Measurements from ENCODE around the gene MYO3A.
A peak's percentile ranks its signal among the peaks of the same experiment; 100 is the strongest.
"Not testable (repeated sequence)": the region's sequence is repeated elsewhere in the genome, so short reads cannot be mapped to it uniquely, and the experiment has no call there.

Gene MYO3A

GRCh38 chr10:26090762-26091161 is 156.7 kb downstream of the MYO3A start:
- no peak for DNase-seq

DNA sequence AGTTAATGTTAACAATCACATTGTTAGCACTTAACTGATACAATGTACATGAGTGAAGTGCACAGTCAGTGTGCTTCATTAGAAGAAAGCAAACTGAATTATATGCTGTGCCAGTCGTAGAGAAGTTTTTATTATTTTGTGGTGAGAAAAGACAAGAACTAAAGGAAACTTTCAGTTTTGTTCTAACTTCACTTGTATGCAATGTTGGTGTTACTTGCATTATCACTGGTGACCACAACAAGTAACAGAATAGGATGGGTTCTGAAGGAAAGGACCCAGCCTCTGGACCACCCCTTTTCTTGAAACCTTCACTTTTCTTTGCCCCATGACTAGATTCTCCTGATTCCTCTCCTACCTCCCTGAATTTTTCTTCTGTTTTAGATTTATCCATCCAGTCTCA is 159.2 kb downstream of the MYO3A start:
- no peak for DNase-seq

GRCh38 chr10:26095781-26096180 is 161.8 kb downstream of the MYO3A start:
- DNase-seq, result no peak

DNA sequence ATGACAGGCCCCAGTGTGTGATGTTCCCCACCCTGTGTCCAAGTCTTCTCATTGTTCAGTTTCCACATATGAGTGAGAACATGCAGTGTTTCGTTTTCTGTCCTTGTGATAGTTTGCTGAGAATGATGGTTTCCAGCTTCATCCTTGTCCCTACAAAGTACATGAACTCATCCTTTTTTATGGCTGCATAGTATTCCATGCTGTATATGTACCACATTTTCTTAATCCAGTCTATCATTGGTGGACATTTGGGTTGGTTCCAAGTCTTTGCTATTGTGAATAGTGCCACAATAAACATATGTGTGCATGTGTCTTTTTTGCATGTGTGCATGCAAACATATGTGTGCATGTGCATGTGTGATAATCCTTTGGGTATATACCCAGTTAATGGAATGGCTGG is 163.5 kb downstream of the MYO3A start:
- not testable (repeated sequence) for DNase-seq

- DNase-seq, result peak; percentile 1
Observed at GRCh38 chr10:26112532-26112931, 178.5 kb downstream of the MYO3A start.

- DNase-seq, result no peak
Observed at GRCh38 chr10:26138613-26139012, 204.6 kb downstream of the MYO3A start.

GRCh38 chr10:26156019-26156418 is 222.0 kb downstream of the MYO3A start:
- no peak for DNase-seq

DNA sequence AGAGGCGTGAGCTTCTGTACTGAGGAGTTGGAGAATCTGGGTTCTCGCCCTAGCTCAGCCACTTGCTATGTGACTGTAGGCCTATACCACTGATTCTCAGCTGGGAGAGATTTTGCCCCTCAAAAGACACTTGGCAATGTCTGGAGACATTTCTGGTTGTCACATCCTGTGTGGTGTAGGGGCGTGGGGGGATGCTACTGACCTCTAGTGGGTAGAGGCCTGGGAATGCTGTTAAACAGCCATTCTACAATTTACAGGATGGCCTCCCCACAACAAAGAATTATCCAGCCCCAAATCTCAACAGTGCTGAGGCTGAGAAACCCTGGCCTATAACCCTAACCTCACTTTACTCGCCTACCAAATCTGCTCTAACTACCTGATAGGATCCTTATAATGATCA is 223.7 kb downstream of the MYO3A start:
- no peak for DNase-seq

GRCh38 chr10:26169466-26169865 is 235.4 kb downstream of the MYO3A start:
- DNase-seq, result no peak

- DNase-seq, result no peak
Observed at GRCh38 chr10:26172131-26172530, 238.1 kb downstream of the MYO3A start.

GRCh38 chr10:26173837-26174236 is 239.8 kb downstream of the MYO3A start:
- DNase-seq, result no peak

DNA sequence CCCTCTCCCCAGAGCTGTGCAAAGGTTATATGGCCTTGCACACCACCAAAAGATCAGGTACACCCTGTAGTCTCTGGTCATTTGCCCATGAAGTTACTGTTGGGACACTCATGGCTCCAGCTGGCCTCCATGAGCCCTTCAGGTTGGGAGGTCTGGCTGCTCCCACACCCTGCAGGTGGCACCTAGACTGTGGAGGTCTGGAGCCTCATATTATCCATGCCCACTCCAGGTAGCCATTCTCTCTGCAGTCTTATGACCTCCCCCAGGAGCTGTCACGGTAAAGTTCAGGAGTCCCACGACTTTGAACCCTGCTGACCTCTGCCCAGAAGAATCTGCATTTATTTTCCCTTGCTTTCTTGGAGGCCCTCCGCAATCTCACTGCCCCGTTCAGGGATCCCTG is 243.3 kb downstream of the MYO3A start:
- DNase-seq, result no peak

DNA sequence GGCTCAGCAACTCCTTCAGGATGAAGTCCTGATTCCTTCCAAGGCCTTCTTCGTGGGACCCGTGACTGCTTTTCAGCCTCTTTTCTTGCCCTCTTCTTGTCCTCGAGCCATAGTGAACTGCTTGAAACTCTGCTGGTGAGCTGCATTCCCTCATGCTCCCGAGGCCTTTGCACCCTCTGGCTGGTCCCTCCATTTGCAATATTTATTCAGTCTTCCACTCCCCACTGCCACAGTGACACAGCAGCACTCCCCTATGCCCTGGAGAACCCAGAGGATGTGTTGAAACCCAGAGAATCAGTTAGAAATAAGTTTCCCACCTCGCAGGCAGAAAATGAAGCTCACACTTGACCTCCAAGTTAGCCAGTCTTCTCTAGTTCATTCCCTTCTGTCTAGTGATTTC is 260.2 kb downstream of the MYO3A start:
- DNase-seq, result no peak

- no peak for DNase-seq
Observed at GRCh38 chr10:26197248-26197647, 263.2 kb downstream of the MYO3A start.

DNA sequence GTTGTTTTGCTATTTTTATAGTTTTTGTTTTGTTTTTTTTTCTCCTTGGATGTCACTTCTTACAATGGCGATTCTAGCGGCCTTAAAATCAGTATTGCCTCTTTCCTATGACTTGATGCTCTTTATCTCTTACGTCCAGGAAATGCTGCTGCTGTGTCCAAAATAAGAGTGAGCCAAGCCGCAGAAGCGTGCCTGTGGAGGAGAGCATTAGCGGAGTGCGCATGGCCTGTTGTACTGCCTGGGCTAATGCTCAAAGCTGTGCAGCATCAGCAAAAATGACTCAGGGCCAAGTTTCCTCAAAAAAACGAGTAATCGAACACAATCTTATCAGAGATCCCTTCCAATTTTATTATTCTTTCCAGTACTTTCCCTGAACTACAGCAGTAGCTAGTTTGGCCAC is 264.1 kb downstream of the MYO3A start:
- DNase-seq, result no peak

DNA sequence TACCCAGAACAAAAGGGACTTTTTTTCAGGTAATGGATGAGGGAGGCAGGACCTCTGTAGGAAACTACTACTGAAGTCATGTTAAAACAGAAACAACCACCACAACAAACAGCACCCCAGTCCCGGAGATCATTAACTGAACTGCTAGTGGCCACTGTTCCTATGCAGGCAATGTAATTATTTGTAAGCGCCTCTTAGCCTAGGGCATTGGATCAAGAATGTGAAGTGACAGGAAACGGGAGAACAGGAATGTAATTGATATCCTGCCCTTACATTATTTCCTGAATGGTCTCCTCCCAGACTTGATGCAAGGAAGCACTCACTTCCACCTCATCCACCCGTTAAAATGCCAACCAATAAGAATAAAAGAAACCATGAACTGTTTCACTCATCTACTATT is 265.8 kb downstream of the MYO3A start:
- no peak for DNase-seq

DNA sequence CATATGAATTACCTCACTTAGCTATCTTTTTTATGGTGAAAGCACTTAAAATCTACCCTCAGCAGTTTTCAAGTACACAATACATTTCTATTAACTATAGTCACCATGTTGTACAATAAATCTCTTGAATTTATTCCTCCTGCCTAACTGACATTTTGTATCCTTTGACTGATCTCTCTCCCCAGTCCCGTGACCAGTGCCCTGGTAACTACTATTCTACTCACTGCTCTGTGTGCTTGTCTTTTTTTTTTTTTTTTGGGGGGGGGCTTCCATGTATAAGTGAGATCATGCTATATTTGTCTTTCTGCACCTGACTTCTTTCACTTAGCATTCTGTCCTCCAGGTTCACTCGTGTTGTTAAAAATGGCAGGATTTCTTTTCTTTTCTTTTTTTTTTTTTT is 271.2 kb downstream of the MYO3A start:
- DNase-seq, result no peak

DNA sequence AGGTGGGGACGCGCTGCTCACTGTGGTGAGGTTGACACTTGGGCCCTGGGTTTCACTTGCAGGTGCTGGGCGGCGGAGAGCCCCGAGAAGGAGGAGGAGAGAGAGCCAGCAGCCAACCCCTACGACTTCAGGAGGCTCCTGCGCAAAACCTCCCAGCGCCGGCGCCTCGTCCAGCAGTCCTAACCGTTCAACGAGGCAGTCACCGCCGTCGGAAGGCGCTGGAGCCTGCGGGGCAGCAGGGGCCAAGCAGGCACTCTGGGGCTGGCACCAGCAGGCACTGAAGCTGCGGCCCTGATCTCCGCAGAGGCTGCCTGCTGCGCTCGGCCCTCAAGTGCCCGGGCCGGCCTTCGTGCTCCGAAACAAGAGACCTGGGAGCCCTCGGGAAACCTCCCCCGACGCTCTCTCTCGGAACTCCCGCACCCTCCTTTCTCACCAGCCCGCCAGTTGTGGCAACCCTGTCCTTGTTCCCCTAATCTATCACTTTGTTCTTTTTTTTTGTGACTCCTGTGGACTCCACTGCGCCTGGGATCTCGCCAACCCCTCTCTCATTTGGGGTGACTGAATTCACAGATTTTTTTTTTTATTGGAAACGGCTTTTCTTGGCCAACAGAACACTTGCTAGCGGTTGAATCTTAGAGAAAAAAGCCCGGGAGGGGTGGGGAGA is 277.9 kb downstream of the MYO3A start:
- DNase-seq, result no peak

- no peak for DNase-seq
Observed at GRCh38 chr10:26212511-26212910, 278.5 kb downstream of the MYO3A start.

GRCh38 chr10:26213157-26213800 is 279.2 kb downstream of the MYO3A start:
- DNase-seq, result no peak

- DNase-seq, result no peak
Observed at GRCh38 chr10:26214004-26214403, 280.0 kb downstream of the MYO3A start.

GRCh38 chr10:26214551-26215395 is 280.7 kb downstream of the MYO3A start:
- no peak for DNase-seq

DNA sequence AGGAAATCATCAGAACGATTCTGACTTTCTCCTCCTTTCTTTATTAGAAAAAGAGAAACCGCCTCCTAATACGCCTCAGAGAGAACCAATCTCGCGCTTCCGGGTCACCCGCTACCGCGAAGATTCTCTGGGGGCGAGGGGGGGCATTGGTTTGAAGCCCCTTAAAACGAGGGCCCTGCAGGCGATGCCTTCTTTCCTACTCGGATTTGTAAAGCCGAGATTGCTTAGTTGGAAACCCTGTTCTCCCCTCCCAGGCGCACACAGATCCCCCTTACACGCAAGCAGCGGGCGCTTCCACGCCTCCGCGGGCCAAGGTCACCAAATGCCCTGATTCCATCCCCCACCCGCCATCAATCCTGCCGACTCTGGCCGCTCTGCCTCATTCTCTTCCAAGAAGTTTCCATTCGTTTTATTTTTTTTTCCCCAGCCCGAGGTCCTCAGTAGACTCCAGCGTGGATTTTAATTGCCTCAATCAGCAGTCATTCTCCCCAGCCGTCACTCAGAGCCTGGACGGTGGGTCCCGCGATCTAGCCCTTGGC is 281.4 kb downstream of the MYO3A start:
- no peak for DNase-seq
